ENCODE data around the gene KCNK17. TPM values are rescaled to one million over a fixed set of nuclear protein-coding genes. Genes with fewer than 3 reads are reported as not detected.

Gene KCNK17
- total RNA-seq, 2 experiments from 2014 or later, result not detected

- Histone ChIP-seq H3K4me1 (ENCODE audit: insufficient read depth, low read length, poor library complexity, severe bottlenecking) (no peaks in the 10 kb centered on the region), H3K9me3 (ENCODE audit: low read length) (no peaks in the 10 kb centered on the region), H3K4me3 (ENCODE audit: low read depth, low read length, poor library complexity, severe bottlenecking) (no peak overlapping the region), H3K9me2 (ENCODE audit: insufficient read depth, low read length) (no peaks in the 10 kb centered on the region), H3K36me3 (ENCODE audit: insufficient read depth, low read length) (no peaks in the 10 kb centered on the region), H2AFZ (ENCODE audit: low read length) (no peak overlapping the region), H3K4me2 (ENCODE audit: low read length) (no peak overlapping the region), H4K20me1 (ENCODE audit: insufficient read depth, low read length) (no peaks in the 10 kb centered on the region), H3K79me2 (ENCODE audit: insufficient read depth, low read depth, low read length) (no peaks in the 10 kb centered on the region), H3K27ac (ENCODE audit: low read depth, low read length, poor library complexity, severe bottlenecking) (no peak overlapping the region)
- TF ChIP-seq EZH2phosphoT487 (IDR thresholded peaks at IDR 0.05; ENCODE audit: borderline replicate concordance, low read depth, low read length) (no peak), CTCF (conservative IDR thresholded peaks at IDR 0.05; ENCODE audit: low read length) (no peak)
- intact Hi-C loops (cut with micrococcal nuclease; ENCODE audit: unreplicated experiment), result loop anchor here (10.0 kb wide), 1 partner anchor 330 kb away; no protein-coding TSS in a partner anchor
- DNase-seq (ENCODE audit: low spot score), result no peak
- ChIA-PET CTCF (ENCODE audit: unreplicated experiment) (no interaction called here), POLR2A (interaction anchor here (1.1 kb wide), 1 partner anchor 108 kb away, joined by 3 read pairs; no protein-coding TSS in a partner anchor)
- no TSS peak for BruUV-seq (replicated peaks)
Measured at GRCh38 chr6:39304951-39305350, 9.3 kb downstream of the KCNK17 start.

GRCh38 chr6:39303425-39304153 is 10.6 kb downstream of the KCNK17 start:
- H4K20me1 ChIP-seq (ENCODE audit: insufficient read depth, low read length), result no peaks in the 10 kb centered on the region
- H3K9me3 ChIP-seq (ENCODE audit: low read length), result no peaks in the 10 kb centered on the region
- no peak for DNase-seq (ENCODE audit: low spot score)
- CTCF ChIA-PET (ENCODE audit: unreplicated experiment), result interaction anchor here (0.5 kb wide), 1 partner anchor 24 kb away, joined by 3 read pairs; no protein-coding TSS in a partner anchor
- H2AFZ ChIP-seq (ENCODE audit: low read length), result no peak overlapping the region; the same call in 1 of the 2 replicates
- POLR2A ChIA-PET, result no interaction called here
- no peaks in the 10 kb centered on the region for H3K36me3 ChIP-seq (ENCODE audit: insufficient read depth, low read length)
- no peaks in the 10 kb centered on the region for H3K4me1 ChIP-seq (ENCODE audit: insufficient read depth, low read length, poor library complexity, severe bottlenecking)
- intact Hi-C loops (cut with micrococcal nuclease; ENCODE audit: unreplicated experiment), result loop anchor here (1.0 to 10.0 kb wide), 4 partner anchors 113 to 431 kb away; no protein-coding TSS in a partner anchor
- no peaks in the 10 kb centered on the region for H3K79me2 ChIP-seq (ENCODE audit: insufficient read depth, low read depth, low read length)
- H3K4me3 ChIP-seq (ENCODE audit: low read depth, low read length, poor library complexity, severe bottlenecking), result no peak overlapping the region
- BruUV-seq (replicated peaks), result no TSS peak
- no peak for TF ChIP-seq EZH2phosphoT487 (IDR thresholded peaks at IDR 0.05; ENCODE audit: borderline replicate concordance, low read depth, low read length)
- TF ChIP-seq CTCF (conservative IDR thresholded peaks at IDR 0.05; ENCODE audit: low read length), result peak; percentile 37
- no peaks in the 10 kb centered on the region for H3K9me2 ChIP-seq (ENCODE audit: insufficient read depth, low read length)
- H3K4me2 ChIP-seq (ENCODE audit: low read length), result no peak overlapping the region
- H3K27ac ChIP-seq (ENCODE audit: low read depth, low read length, poor library complexity, severe bottlenecking), result no peak overlapping the region
